ENCODE data around the gene PGF.
"Not testable (repeated sequence)": the region's sequence is repeated elsewhere in the genome, so short reads cannot be mapped to it uniquely, and the experiment has no call there.

DNA sequence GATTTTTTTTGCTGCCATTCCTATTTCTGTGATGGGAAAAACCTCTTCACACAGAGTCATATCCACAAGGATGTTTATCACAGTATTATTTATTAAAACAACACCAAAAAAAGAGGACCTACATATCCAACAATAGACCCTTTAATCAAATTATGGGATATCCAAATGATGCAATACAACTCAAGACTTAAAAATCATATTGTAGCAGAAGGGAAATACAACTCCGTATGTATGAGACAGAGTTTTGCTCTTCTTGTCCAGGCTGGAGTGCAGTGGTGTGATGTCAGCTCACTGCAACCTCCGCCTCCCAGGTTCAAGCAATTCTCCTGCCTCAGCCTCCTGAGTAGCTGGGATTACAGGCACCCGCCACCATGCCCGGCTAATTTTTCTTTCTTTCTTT is 22.5 kb downstream of the PGF start:
- not testable (repeated sequence) for TF ChIP-seq POLR2A, POLR2AphosphoS5 (IDR thresholded peaks at IDR 0.05; ENCODE audit: low read depth, low read length)
